Natural killer cell (primary cell): ENCODE data around the gene ARID5A. TPM values are rescaled to one million over a fixed set of nuclear protein-coding genes. Genes with fewer than 3 reads are reported as not detected.

Source experiments
- ATAC-seq, 3 donors: fragments of 150-1000 bp in 2 of 3; fragments of 200-7000 bp in 1 of 3; cut with Tn5 transposase; 1 replicate in 1 of 3; 2 replicates in 2 of 3; pipeline ENCODE4 v1.10.0; 2021; ENCODE audit warnings: mild to moderate bottlenecking in 2 of 3, moderate library complexity in 2 of 3
- DNase-seq, 2 donors: peaks; one replicate each; pipeline versions ENCODE4 v3.0.0 to v3.0.0-alpha.2; 2013 to 2021; ENCODE audit warnings: mixed read lengths in 1 of 2
- H3K27ac ChIP-seq: one replicate; pipeline ENCODE4 v1.5.1; 2013; ENCODE audit warnings: mild to moderate bottlenecking, low read length
- H3K27me3 ChIP-seq: one replicate; pipeline ENCODE4 v1.6.1; 2013; ENCODE audit warnings: low read length; ENCODE audit not compliant: control insufficient read depth, insufficient read depth
- H3K36me3 ChIP-seq: one replicate; pipeline ENCODE4 v1.6.1; 2013; ENCODE audit warnings: low read length; ENCODE audit not compliant: control insufficient read depth, insufficient read depth
- H3K4me1 ChIP-seq: one replicate; pipeline ENCODE4 v1.6.1; 2013; ENCODE audit warnings: low read length; ENCODE audit not compliant: control insufficient read depth, insufficient read depth
- H3K4me3 ChIP-seq: one replicate; pipeline ENCODE4 v1.5.1; 2013; ENCODE audit warnings: low read length
- H3K9me3 ChIP-seq: one replicate; pipeline ENCODE4 v1.6.1; 2013; ENCODE audit warnings: low read length; ENCODE audit not compliant: control insufficient read depth, insufficient read depth
- H3K27ac Mint-ChIP-seq, 2 donors: one replicate each; pipeline ENCODE4 v1.8.0; 2022; ENCODE audit warnings: mild to moderate bottlenecking in 2 of 2, mixed read lengths in 2 of 2, moderate library complexity in 1 of 2
- H3K27me3 Mint-ChIP-seq, 2 donors: one replicate each; pipeline ENCODE4 v1.8.0; 2022; ENCODE audit warnings: low read depth in 2 of 2, mixed read lengths in 2 of 2
- H3K36me3 Mint-ChIP-seq: one replicate; pipeline ENCODE4 v1.8.0; 2022; ENCODE audit warnings: mixed read lengths
- H3K4me1 Mint-ChIP-seq, 2 donors: one replicate each; pipeline ENCODE4 v1.8.0; 2022; ENCODE audit warnings: mixed read lengths in 2 of 2
- H3K4me3 Mint-ChIP-seq: one replicate; pipeline ENCODE4 v1.8.0; 2022; ENCODE audit warnings: mild to moderate bottlenecking, moderate library complexity, mixed read lengths
- H3K9me3 Mint-ChIP-seq, 2 donors: one replicate each; pipeline ENCODE4 v1.8.0; 2022; ENCODE audit warnings: mixed read lengths in 2 of 2
- CTCF ChIP-seq: fragments of 200-600 bp; IDR thresholded peaks from one replicate; pipeline ENCODE4 v1.8.0; 2022; ENCODE audit warnings: antibody characterized with exemption
- WGBS: methylation state at CpG from one replicate; pipeline ENCODE4 v1.1.7; 2013; ENCODE audit warnings: missing lambda C conversion rate; ENCODE audit not compliant: insufficient coverage; 5-methylcytosine and 5-hydroxymethylcytosine counted together
- intact Hi-C: fragments of 100-400 bp; cut with micrococcal nuclease; formaldehyde crosslinking; loops from one replicate; pipeline ENCODE4 v1.14.2; 2022
- total RNA-seq, 4 donors: library from RNA; stranded (reverse); fragments of 120-200 nt in 1 of 4; gene quantifications; one replicate each; pipeline versions ENCODE4 v1.2.3 to v1.2.4, GENCODE V29; 2013 to 2022

Gene ARID5A
- total RNA-seq, 3 donors from 2014 or later (not counting 1 experiment from before 2014, with no cell fraction given), result 90.9 to 117 (median 114) TPM

DNA sequence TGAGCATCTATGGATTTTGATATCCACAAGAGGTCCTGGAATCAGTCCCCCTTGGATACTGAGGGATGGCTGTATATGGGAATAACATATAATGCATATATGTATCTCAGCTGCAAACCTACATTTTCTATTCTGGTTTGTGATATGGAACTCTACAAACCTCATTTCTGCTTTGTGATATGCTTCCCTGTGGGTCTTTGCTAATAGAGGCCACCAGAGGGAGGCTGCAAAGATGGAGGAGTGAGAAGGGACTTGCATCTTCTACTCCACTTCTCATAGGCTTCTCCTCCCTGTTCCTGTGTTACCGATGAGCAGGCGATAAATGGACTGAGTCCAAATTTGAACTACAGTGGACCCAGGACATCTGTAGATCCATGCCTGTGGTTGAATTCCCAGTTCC, 37.8 kb downstream of the ARID5A start:
- Mint-ChIP-seq H3K4me3 (no peak overlapping the region), H3K27me3 (no peaks in the 10 kb centered on the region), H3K9me3 (no peaks in the 10 kb centered on the region), H3K36me3 (no peaks in the 10 kb centered on the region), H3K4me1 (no peaks in the 10 kb centered on the region), H3K27ac (no peak overlapping the region)
- Histone ChIP-seq H3K4me1 (no peaks in the 10 kb centered on the region), H3K36me3 (no peaks in the 10 kb centered on the region), H3K27ac (no peak overlapping the region), H3K9me3 (no peaks in the 10 kb centered on the region), H3K4me3 (no peak overlapping the region), H3K27me3 (no peaks in the 10 kb centered on the region)
- ATAC-seq (no peak), DNase-seq (no peak)
- intact Hi-C loops, result no loop called here
- TF ChIP-seq CTCF, result no peak
- 93% methylated on average over 2 of the region's 2 CpGs for WGBS

DNA sequence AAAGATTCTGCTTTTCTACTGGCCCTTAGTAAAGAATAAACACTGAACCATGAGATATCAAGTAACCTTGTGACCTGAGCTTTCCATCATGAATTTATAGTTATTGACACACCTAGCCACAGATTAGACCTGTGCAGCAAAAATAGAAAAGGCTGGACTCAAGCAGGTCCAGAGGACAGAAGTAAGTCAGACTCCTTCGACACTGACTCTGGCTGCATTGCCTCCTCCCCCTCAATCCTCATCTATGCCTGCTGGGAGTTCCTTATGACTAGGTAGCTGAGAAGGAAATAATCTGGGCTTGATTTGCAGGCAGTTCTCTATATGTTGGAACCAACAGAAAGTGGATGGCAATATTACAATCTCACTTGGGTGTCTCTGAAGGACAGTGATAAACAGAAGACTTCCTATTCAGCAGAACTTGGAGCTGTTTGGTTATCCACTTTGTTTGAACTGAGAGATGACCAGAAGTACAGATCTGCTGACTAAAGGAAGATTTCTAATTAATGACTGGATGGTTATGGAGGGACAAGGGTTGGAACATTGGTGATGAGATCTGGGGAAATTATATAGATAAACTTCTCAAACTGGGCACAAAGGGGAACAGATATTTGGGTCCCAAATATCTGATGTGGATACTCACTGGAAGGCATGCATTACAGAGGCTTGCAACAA, 39.4 kb downstream of the ARID5A start:
- H3K4me3 ChIP-seq, result no peak overlapping the region
- no peaks in the 10 kb centered on the region for H3K4me1 ChIP-seq
- intact Hi-C loops, result no loop called here
- 100% methylated on average over 1 of the region's 1 CpG for whole genome bisulfite sequencing
- Mint-ChIP-seq H3K4me1 (no peaks in the 10 kb centered on the region), H3K36me3 (no peaks in the 10 kb centered on the region), H3K9me3 (no peaks in the 10 kb centered on the region), H3K4me3 (no peak overlapping the region), H3K27me3 (no peaks in the 10 kb centered on the region), H3K27ac (no peak overlapping the region)
- ATAC-seq (no peak), DNase-seq (no peak)
- H3K27me3 ChIP-seq, result no peaks in the 10 kb centered on the region
- no peaks in the 10 kb centered on the region for H3K9me3 ChIP-seq
- no peaks in the 10 kb centered on the region for H3K36me3 ChIP-seq
- no peak overlapping the region for H3K27ac ChIP-seq
- no peak for TF ChIP-seq CTCF

DNA sequence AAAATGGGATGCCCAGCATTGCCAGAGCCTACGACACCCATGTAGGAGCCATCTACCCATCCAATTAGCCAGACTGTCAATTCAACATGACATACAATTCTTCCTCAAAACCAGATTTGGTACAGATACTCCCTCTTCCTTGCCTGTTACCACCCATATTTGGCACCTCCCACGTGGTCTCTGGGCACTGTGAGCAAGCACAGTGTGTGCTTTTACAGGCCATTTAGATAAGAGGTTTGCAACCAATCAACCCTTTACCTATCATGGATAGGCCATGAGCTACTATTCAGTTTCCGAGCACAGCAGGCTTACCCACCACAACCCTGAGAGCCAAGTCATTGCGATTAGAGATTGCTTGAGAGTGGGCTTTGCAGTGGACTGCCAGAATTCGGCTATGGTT, 40.9 kb downstream of the ARID5A start:
- no peaks in the 10 kb centered on the region for H3K36me3 Mint-ChIP-seq
- WGBS, result 89% methylated on average over 5 of the region's 5 CpGs
- H3K27ac Mint-ChIP-seq, result no peak overlapping the region
- no peak for DNase-seq
- H3K4me1 Mint-ChIP-seq, result no peaks in the 10 kb centered on the region
- H3K9me3 Mint-ChIP-seq, result no peaks in the 10 kb centered on the region
- Histone ChIP-seq H3K4me1 (no peaks in the 10 kb centered on the region), H3K9me3 (no peaks in the 10 kb centered on the region), H3K36me3 (no peaks in the 10 kb centered on the region), H3K27me3 (no peaks in the 10 kb centered on the region), H3K27ac (no peak overlapping the region), H3K4me3 (no peak overlapping the region)
- no peak for ATAC-seq
- H3K4me3 Mint-ChIP-seq, result no peak overlapping the region
- H3K27me3 Mint-ChIP-seq, result no peaks in the 10 kb centered on the region
- intact Hi-C loops, result no loop called here
- no peak for TF ChIP-seq CTCF

GRCh38 chr2:96578731-96579130, 42.2 kb downstream of the ARID5A start:
- 87% methylated on average over 3 of the region's 3 CpGs for WGBS
- no peak for ATAC-seq
- Mint-ChIP-seq H3K27ac (no peak overlapping the region), H3K4me1 (no peaks in the 10 kb centered on the region), H3K4me3 (no peak overlapping the region), H3K9me3 (no peaks in the 10 kb centered on the region), H3K36me3 (no peaks in the 10 kb centered on the region), H3K27me3 (no peaks in the 10 kb centered on the region)
- Histone ChIP-seq H3K36me3 (peaks cover 3% of the 10 kb centered on the region), H3K4me1 (no peaks in the 10 kb centered on the region), H3K27me3 (no peaks in the 10 kb centered on the region), H3K27ac (no peak overlapping the region), H3K9me3 (no peaks in the 10 kb centered on the region), H3K4me3 (no peak overlapping the region)
- intact Hi-C loops, result no loop called here
- no peak for TF ChIP-seq CTCF
- DNase-seq, result no peak
